Skin of body (tissue), 2 donors: ENCODE data around the gene ITGB3. TPM values are rescaled to one million over a fixed set of nuclear protein-coding genes. Genes with fewer than 3 reads are reported as not detected.
"Not testable (repeated sequence)": the region's sequence is repeated elsewhere in the genome, so short reads cannot be mapped to it uniquely, and the experiment has no call there.

Experiments
- DNase-seq: peaks from one replicate; lab custom pipeline; 2025; lab: John Stamatoyannopoulos, UW
- total RNA-seq: library from RNA; depleted of rRNA; stranded (reverse); fragments of >200 nt; gene quantifications from one replicate; pipeline ENCODE4 v1.2.3, GENCODE V29; 2014

The ITGB3 gene
- total RNA-seq, 1 donor from 2014 or later: 11.6 TPM

DNA sequence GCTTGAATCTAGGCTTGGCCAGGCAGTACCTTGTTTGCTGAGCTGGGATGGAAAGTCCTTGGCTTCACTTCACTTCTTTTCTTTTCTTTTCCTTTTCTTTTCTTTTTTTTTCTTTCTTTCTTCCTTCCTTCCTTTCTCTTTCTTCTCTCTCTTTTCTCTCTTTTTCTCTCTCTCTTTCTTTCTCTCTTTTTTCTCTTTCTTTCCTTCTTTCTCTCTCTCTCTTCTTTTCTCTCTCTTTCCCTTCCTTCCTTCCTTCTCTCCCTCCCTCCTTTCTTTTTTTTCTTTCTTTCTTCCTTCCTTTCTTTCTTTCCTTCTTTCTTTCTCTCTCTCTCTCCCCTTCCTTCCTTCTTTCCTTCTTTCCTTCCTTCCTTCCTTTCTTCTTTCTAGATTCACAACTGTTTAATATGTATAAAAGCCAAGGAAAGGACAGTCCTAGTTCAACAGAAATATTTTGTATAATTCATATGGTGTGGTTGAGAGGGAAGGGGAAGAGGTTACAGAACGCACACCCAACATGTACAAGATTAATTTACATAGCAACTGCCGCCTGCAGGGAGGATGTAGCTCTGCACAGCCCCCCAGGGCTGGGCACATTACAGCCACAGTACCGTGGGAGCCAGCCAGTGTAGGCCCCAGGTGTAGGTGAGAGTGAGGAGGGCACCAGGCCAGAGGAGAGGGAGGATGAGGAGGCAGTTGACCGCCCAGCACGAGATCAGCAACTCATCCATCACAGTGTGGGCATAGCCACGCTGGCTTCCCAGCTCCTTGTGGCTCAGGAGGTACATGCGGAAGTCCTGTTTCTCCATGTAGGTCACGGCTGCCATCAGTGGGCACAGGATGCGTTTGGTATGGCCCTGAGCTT lies 9.7 kb upstream of the ITGB3 start:
- DNase-seq: no peak

DNA sequence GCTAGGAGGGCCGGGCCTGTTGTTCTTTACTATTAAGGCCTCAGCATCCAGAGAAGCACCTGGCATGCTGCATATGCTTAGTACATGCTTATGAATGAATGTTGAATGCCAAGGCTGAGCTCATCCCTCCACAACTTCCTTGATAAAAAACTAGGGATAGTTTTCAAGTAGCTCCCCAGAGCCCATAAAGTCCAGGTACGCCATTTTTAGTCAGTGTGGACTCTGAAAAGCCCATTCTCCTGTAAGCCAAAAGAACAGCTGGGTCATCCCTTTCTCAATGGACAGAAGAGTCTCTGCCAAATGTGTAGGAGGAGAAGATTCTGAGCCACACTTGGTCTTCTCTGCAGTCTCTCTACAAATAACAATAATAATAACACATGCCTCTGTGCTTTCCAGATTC lies 8.9 kb upstream of the ITGB3 start:
- DNase-seq: no peak

- DNase-seq: peak; percentile 27
Observed at GRCh38 chr17:47246120-47246519, 7.5 kb upstream of the ITGB3 start.

- DNase-seq: no peak
Observed at GRCh38 chr17:47250855-47251254, 2.8 kb upstream of the ITGB3 start.

- no peak for DNase-seq
Observed at GRCh38 chr17:47251421-47251940, 2.1 kb upstream of the ITGB3 start.

- no peak for DNase-seq
Observed at GRCh38 chr17:47252209-47252608, 1.4 kb upstream of the ITGB3 start.

DNA sequence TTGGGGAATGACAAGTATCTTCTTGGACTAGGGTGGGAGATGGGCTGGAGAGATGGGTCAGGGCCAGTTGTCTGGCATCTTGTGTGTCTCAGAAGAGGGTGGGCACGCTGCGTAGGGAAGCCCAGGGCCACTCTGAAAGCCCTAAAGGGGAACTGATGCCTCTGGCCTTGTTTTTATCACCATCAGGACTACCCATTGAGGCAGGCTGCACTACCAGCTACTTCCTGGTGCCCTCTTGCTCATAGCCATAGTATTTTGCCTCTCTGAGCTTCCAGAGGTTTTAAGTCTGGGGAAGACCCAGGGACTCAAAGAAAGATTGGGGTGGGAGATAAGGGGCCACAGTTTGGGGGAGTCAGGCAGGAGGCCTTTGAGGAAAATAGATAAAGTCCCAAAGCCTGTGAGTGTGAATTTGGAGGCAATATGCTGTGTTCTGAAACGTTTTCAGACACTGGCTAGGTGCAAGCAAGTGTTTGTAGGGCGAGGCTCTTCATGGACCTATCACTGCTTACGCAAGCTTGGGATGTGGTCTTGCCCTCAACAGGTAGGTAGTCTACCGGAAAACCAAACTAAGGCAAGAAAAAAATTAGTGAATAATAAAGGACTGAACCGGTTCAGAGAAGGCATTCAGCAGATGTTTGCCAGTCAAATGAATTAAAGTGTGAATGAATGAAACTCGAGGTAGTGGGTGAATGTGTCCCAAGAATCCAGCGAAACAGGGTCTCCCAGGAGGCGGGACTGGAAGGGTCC lies 688 bp upstream of the ITGB3 start:
- DNase-seq: no peak

- DNase-seq: no peak
Observed at GRCh38 chr17:47254403-47254943, 846 bp downstream of the ITGB3 start.

GRCh38 chr17:47257651-47258339 lies 4.2 kb downstream of the ITGB3 start:
- no peak for DNase-seq

- no peak for DNase-seq
Observed at GRCh38 chr17:47262586-47262985, 9.0 kb downstream of the ITGB3 start.

- no peak for DNase-seq
Observed at GRCh38 chr17:47264166-47264565, 10.5 kb downstream of the ITGB3 start.

DNA sequence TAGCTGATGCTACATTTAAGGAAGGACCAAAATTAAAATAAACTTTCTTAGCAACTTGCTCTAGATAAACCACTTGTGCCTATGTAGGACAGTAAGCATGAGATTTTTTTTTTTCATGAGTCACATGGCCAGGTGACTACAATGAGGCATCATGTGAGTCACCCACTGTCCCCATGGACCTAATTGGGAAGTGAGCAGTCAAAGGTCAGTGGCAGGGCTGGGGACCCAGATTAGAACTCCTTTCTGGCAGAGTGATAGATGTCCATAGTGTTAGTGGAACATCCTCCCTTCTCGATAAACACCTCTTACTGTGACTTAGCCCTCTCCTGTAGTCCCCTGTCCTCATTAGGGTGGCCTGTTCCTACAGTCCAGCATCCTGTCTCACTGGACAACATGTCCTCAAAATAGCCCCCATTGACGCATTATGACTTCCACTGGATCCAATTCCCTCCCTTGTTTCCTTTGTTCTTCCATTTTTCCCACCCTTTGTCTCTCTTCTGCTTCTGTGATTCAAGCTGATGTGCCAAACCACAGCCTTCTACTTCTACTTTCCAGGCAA lies 12.4 kb downstream of the ITGB3 start:
- DNase-seq: no peak

DNA sequence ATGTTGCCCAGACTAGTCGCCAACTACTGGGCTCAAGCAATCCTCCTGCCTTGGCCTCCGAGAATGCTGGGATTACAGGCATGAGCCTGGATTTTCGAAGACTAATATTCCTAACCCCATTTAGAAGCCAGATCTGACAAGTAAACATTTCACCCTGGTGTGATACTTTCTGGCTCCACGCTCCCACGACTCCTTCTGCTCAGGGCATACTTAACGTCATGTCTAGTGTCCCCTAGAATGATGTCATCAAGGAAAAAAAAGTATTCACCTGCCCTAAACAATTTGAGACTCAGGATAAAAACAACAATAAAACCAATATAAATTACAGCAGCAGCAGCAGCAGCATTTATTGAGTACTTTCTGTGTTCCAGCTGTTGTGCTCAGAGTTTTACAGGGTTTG lies 13.2 kb downstream of the ITGB3 start:
- no peak for DNase-seq

- peak; percentile 45 for DNase-seq
Observed at GRCh38 chr17:47267354-47267828, 13.8 kb downstream of the ITGB3 start.

- not testable (repeated sequence) for DNase-seq
Observed at GRCh38 chr17:47268964-47269363, 15.3 kb downstream of the ITGB3 start.

DNA sequence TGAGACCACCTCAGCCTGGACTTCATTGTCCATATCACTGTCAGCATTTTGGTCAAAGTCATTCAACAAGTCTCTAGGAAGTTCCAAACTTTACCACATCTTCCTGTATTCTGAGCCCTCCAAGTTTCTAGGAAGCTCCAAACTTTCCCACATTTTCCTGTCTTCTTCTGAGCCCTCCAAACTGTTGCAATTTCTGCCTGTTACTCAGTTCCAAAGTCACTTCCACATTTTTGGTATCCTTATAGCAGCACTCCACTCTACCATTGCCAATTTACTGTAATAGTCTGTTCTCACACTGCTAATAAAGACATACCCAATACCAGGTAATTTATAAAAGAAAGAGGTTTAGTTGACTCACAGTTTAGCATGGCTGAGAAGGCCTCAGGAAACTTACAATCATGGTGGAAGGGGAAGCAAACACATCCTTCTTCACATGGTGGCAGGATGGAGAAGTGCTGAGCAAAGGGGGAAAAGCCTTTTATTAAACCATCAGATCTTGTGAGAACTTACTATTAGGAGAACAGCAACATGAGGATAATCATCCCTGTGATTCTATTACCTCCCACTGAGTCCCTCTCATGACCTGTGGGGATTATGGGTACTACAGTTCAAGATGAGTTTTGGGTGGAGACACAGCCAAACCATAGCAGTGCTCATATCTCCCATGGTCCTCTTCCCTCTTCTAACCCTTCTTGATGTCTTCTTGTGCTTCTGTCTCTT lies 16.1 kb downstream of the ITGB3 start:
- not testable (repeated sequence) for DNase-seq

DNA sequence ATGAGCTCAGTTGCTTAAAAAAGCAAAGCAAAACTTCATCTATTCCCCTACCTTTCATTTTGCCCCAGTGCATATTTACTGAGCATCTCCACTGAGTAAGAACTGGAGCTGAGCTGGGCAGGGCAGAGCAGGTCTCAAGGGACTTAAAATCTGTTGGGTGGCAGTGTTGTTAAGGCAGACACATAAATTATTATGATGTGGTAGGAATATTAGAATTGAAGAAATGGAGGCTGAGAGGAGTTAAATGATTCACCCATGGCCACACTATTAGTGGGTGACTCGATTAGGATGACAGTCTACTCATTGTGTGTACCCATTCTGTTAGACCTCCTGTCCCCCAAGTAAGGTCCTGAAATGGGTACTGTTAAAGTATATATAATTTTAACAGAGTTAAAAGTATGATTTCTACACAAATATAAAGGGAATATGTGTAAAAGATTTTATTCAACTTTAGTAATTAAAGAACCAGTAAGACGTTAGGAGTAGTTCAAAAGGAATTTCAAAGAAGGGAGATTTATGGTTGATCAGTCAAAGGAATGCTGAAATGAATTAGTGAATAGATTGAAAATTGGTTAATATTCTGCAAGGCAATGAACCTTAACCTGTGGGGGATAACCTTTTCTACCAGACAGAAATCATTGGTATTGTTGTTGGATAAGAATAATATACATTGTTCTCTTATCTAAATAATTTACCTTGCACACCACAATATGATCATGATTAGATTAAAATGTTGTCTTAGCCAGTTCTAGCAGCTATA lies 17.5 kb downstream of the ITGB3 start:
- DNase-seq: no peak

DNA sequence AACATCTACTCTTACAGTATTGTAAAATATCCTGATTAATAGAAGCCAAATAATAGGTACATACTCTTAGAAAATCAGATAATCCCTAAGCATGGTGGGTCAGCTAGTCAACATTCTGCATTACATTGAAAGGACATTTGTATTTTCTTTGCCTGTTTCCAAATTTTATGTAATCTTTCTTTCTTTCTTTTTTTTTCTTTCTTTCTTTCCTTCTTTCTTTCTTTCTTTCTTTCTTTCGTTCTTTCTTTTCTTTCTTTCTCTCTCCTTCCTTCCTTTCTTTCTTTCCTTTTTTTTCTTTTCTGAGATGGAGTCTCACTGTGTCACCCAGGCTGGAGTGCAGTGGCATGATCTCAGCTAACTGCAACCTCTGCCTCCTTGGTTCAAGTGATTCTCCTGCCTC lies 18.9 kb downstream of the ITGB3 start:
- DNase-seq: no peak

- DNase-seq: no peak
Observed at GRCh38 chr17:47273245-47273644, 19.6 kb downstream of the ITGB3 start.
